Testis (tissue), 2 donors: Measurements from ENCODE around the gene AOX1.

Experiments used
- CTCF ChIP-seq, 3 experiments: fragments of 450-650 bp in 2 of 3; fragments of 200-600 bp in 1 of 3; sonication (generic) in 1 of 3; IDR thresholded peaks; one replicate each; pipeline ENCODE4 v1.5.1; 2016 to 2019; ENCODE audit warnings: antibody characterized with exemption in 3 of 3, mild to moderate bottlenecking in 2 of 3, moderate library complexity in 1 of 3
- POLR2A ChIP-seq: fragments of 450-650 bp; IDR thresholded peaks from one replicate; pipeline ENCODE4 v1.6.1; 2017; ENCODE audit warnings: antibody characterized with exemption, mild to moderate bottlenecking, moderate library complexity

GRCh38 chr2:200540793-200541192 lies 45.0 kb upstream of the AOX1 start:
- TF ChIP-seq CTCF (IDR thresholded peaks at IDR 0.05) (no peak), POLR2A (no peak)
